ENCODE measurements around the gene COL5A3.
A peak's percentile ranks its signal among the peaks of the same experiment; 100 is the strongest.
"Not testable (repeated sequence)": the region's sequence is repeated elsewhere in the genome, so short reads cannot be mapped to it uniquely, and the experiment has no call there.

COL5A3 gene

GRCh38 chr19:10010247-10010691 is at the start of gene COL5A3:
Gene COL5A3 (minus strand): TSS chr19:10010504. CDS start chr19:10010385, 119 bp downstream.
- DNase-seq (ENCODE audit: low read depth in 3 of 3, low spot score in 1 of 3): no peak

GRCh38 chr19:10052602-10053360 is 42.5 kb upstream of the COL5A3 start:
- DNase-seq (ENCODE audit: low read depth in 3 of 3, low spot score in 1 of 3): no peak

GRCh38 chr19:10049626-10050025 is 39.3 kb upstream of the COL5A3 start:
- no peak for DNase-seq (ENCODE audit: low read depth in 3 of 3, low spot score in 1 of 3)

- no peak for DNase-seq (ENCODE audit: low read depth in 3 of 3, low spot score in 1 of 3)
Observed at GRCh38 chr19:10045371-10045770, 35.1 kb upstream of the COL5A3 start.

- no peak for DNase-seq (ENCODE audit: low read depth in 3 of 3, low spot score in 1 of 3)
Observed at GRCh38 chr19:10044390-10044789, 34.1 kb upstream of the COL5A3 start.

- no peak for DNase-seq (ENCODE audit: low read depth in 3 of 3, low spot score in 1 of 3)
Observed at GRCh38 chr19:10043286-10043927, 33.1 kb upstream of the COL5A3 start.

GRCh38 chr19:10037809-10038208 is 27.5 kb upstream of the COL5A3 start:
- DNase-seq (ENCODE audit: low read depth in 3 of 3, low spot score in 1 of 3): no peak

- no peak for DNase-seq (ENCODE audit: low read depth in 3 of 3, low spot score in 1 of 3)
Observed at GRCh38 chr19:10037367-10037766, 27.1 kb upstream of the COL5A3 start.

- no peak for DNase-seq (ENCODE audit: low read depth in 3 of 3, low spot score in 1 of 3)
Observed at GRCh38 chr19:10036601-10037071, 26.3 kb upstream of the COL5A3 start.

GRCh38 chr19:10033614-10034013 is 23.3 kb upstream of the COL5A3 start:
- no peak for DNase-seq (ENCODE audit: low read depth in 3 of 3, low spot score in 1 of 3)

- peak; percentile 20 to 65 (median 45) for DNase-seq (ENCODE audit: low read depth in 3 of 3, low spot score in 1 of 3)
Observed at GRCh38 chr19:10027158-10027997, 17.1 kb upstream of the COL5A3 start.

- no peak for DNase-seq (ENCODE audit: low read depth in 3 of 3, low spot score in 1 of 3)
Observed at GRCh38 chr19:10026744-10027143, 16.4 kb upstream of the COL5A3 start.

GRCh38 chr19:10023096-10023495 is 12.8 kb upstream of the COL5A3 start:
- not testable (repeated sequence) for DNase-seq (ENCODE audit: low read depth in 3 of 3, low spot score in 1 of 3)

GRCh38 chr19:10021863-10022262 is 11.6 kb upstream of the COL5A3 start:
- no peak for DNase-seq (ENCODE audit: low read depth in 3 of 3, low spot score in 1 of 3)

GRCh38 chr19:10021446-10021845 is 11.1 kb upstream of the COL5A3 start:
- no peak for DNase-seq (ENCODE audit: low read depth in 3 of 3, low spot score in 1 of 3)

GRCh38 chr19:10020851-10021250 is 10.5 kb upstream of the COL5A3 start:
- DNase-seq (ENCODE audit: low read depth in 3 of 3, low spot score in 1 of 3): no peak

- DNase-seq (ENCODE audit: low read depth in 3 of 3, low spot score in 1 of 3): no peak
Observed at GRCh38 chr19:10019246-10019645, 8.9 kb upstream of the COL5A3 start.

GRCh38 chr19:10018786-10019185 is 8.5 kb upstream of the COL5A3 start:
- no peak for DNase-seq (ENCODE audit: low read depth in 3 of 3, low spot score in 1 of 3)

GRCh38 chr19:10018263-10018662 is 8.0 kb upstream of the COL5A3 start:
- no peak for DNase-seq (ENCODE audit: low read depth in 3 of 3, low spot score in 1 of 3)

- DNase-seq (ENCODE audit: low read depth in 3 of 3, low spot score in 1 of 3): no peak
Observed at GRCh38 chr19:10013834-10014618, 3.7 kb upstream of the COL5A3 start.

GRCh38 chr19:10013316-10013715 is 3.0 kb upstream of the COL5A3 start, which contains the start of gene RDH8:
Gene RDH8 (plus strand): TSS chr19:10013483. CDS start chr19:10013498, 15 bp downstream.
- no peak for DNase-seq (ENCODE audit: low read depth in 3 of 3, low spot score in 1 of 3)

All from stimulated activated CD4-positive, alpha-beta T cell treated with anti-CD3 and anti-CD28 coated beads, TNF-alpha, amount 100 ng/mL, for 1 hour (primary cell).